HG03575 (cell line): Measurements from ENCODE around the gene RAD51B.
"Not testable (repeated sequence)": the region's sequence is repeated elsewhere in the genome, so short reads cannot be mapped to it uniquely, and the experiment has no call there.

Experiments used
- ATAC-seq: cut with Tn5 transposase; IDR thresholded peaks from one replicate; pipeline ENCODE4 v1.9.1; 2021; ENCODE audit not compliant: unreplicated experiment, insufficient number of reproducible peaks, low FRiP score; ENCODE audit errors: extremely low read depth

The RAD51B gene

GRCh38 chr14:68040633-68041369 lies 221.2 kb downstream of the RAD51B start:
- no peak for ATAC-seq

- no peak for ATAC-seq
Measured at GRCh38 chr14:68041876-68042354, 222.3 kb downstream of the RAD51B start.

- ATAC-seq = no peak
Measured at GRCh38 chr14:68042586-68043210, 223.1 kb downstream of the RAD51B start.

GRCh38 chr14:68043752-68044151 lies 224.2 kb downstream of the RAD51B start:
- ATAC-seq = no peak

GRCh38 chr14:68047906-68048305 lies 228.3 kb downstream of the RAD51B start:
- ATAC-seq = no peak

GRCh38 chr14:68048815-68049214 lies 229.2 kb downstream of the RAD51B start:
- ATAC-seq = not testable (repeated sequence)

GRCh38 chr14:68050177-68050576 lies 230.6 kb downstream of the RAD51B start:
- no peak for ATAC-seq

GRCh38 chr14:68051146-68051545 lies 231.6 kb downstream of the RAD51B start:
- ATAC-seq = no peak

- no peak for ATAC-seq
Measured at GRCh38 chr14:68060198-68060597, 240.6 kb downstream of the RAD51B start.

GRCh38 chr14:68062651-68063050 lies 243.1 kb downstream of the RAD51B start:
- no peak for ATAC-seq

- ATAC-seq = no peak
Measured at GRCh38 chr14:68065322-68065721, 245.7 kb downstream of the RAD51B start.

- ATAC-seq = no peak
Measured at GRCh38 chr14:68074765-68075381, 255.3 kb downstream of the RAD51B start.

GRCh38 chr14:68075382-68076029 lies 255.9 kb downstream of the RAD51B start:
- no peak for ATAC-seq

GRCh38 chr14:68076451-68076850 lies 256.9 kb downstream of the RAD51B start:
- ATAC-seq = no peak

GRCh38 chr14:68079941-68080697 lies 260.5 kb downstream of the RAD51B start:
- no peak for ATAC-seq

- no peak for ATAC-seq
Measured at GRCh38 chr14:68081489-68081888, 261.9 kb downstream of the RAD51B start.

GRCh38 chr14:68082698-68083291 lies 263.2 kb downstream of the RAD51B start:
- no peak for ATAC-seq

- no peak for ATAC-seq
Measured at GRCh38 chr14:68084256-68084655, 264.7 kb downstream of the RAD51B start.

GRCh38 chr14:68085742-68086141 lies 266.2 kb downstream of the RAD51B start:
- no peak for ATAC-seq
